AG10803 (cell line): ENCODE measurements around the gene XPR1.
"Not testable (repeated sequence)": the region's sequence is repeated elsewhere in the genome, so short reads cannot be mapped to it uniquely, and the experiment has no call there.

Experiments used
- DNase-seq: peaks from one replicate; pipeline ENCODE4 v3.0.0; 2010; ENCODE audit warnings: low read depth
- H3K4me3 ChIP-seq: 2 replicates; pipeline ENCODE4 v1.5.1; 2011; ENCODE audit warnings: mild to moderate bottlenecking, low read length, control low read depth
- CTCF ChIP-seq: conservative IDR thresholded peaks from 2 replicates; pipeline ENCODE4 v1.5.1; 2011; ENCODE audit warnings: mild to moderate bottlenecking, low read length, control low read depth, inconsistent platforms

Gene XPR1

GRCh38 chr1:180670681-180671080, 38.9 kb downstream of the XPR1 start:
- TF ChIP-seq CTCF, result no peak
- no peak overlapping the region for H3K4me3 ChIP-seq
- no peak for DNase-seq

GRCh38 chr1:180672105-180672504, 40.3 kb downstream of the XPR1 start:
- DNase-seq, result no peak
- TF ChIP-seq CTCF, result no peak
- no peak overlapping the region for H3K4me3 ChIP-seq

- H3K4me3 ChIP-seq, result no peak overlapping the region
- TF ChIP-seq CTCF, result no peak
- no peak for DNase-seq
Measured at GRCh38 chr1:180672505-180672904, 40.7 kb downstream of the XPR1 start.

- DNase-seq, result peak; percentile 15
- no peak for TF ChIP-seq CTCF
- no peak overlapping the region for H3K4me3 ChIP-seq
Measured at GRCh38 chr1:180674603-180675530, 43.0 kb downstream of the XPR1 start.

GRCh38 chr1:180675586-180675985, 43.8 kb downstream of the XPR1 start:
- TF ChIP-seq CTCF, result no peak
- DNase-seq, result no peak
- no peak overlapping the region for H3K4me3 ChIP-seq

GRCh38 chr1:180680558-180681144, 48.8 kb downstream of the XPR1 start:
- peak; percentile 22 for DNase-seq
- H3K4me3 ChIP-seq, result no peak overlapping the region
- no peak for TF ChIP-seq CTCF

- DNase-seq, H3K4me3 ChIP-seq: not testable (repeated sequence)
Measured at GRCh38 chr1:180683117-180683516, 51.3 kb downstream of the XPR1 start.
